MM.1S (cell line): ENCODE results near the gene PDXK.

Source experiments
- DNase-seq: peaks from one replicate; pipeline ENCODE4 v3.0.0-alpha.2; 2015
- H2AFZ ChIP-seq: fragments of 300-600 bp; sonication (generic); 2 replicates; pipeline ENCODE4 v1.6.0; 2016; ENCODE audit warnings: antibody characterized with exemption, low read length
- H3F3A ChIP-seq: fragments of 300-600 bp; sonication (generic); 2 replicates; pipeline ENCODE4 v1.6.1; 2016; ENCODE audit warnings: mild to moderate bottlenecking, antibody characterized with exemption, low read length, moderate library complexity, mixed read lengths; ENCODE audit not compliant: insufficient read depth
- H3K27ac ChIP-seq: fragments of 300-600 bp; sonication (generic); 2 replicates; pipeline ENCODE4 v1.5.1; 2016; ENCODE audit warnings: mild to moderate bottlenecking, low read length
- H3K27me3 ChIP-seq: fragments of 300-600 bp; sonication (generic); replicated peaks from 2 replicates; pipeline ENCODE4 v1.6.0; 2016; ENCODE audit warnings: low read length; ENCODE audit not compliant: insufficient read depth
- H3K36me3 ChIP-seq: fragments of 300-600 bp; sonication (generic); replicated peaks from 2 replicates; pipeline ENCODE4 v1.6.1; 2016; ENCODE audit warnings: mild to moderate bottlenecking, low read length, mixed read lengths; ENCODE audit not compliant: insufficient read depth
- H3K4me1 ChIP-seq: fragments of 300-600 bp; sonication (generic); 2 replicates; pipeline ENCODE4 v1.6.1; 2016; ENCODE audit warnings: low read length, mixed read lengths
- H3K4me2 ChIP-seq: fragments of 300-600 bp; sonication (generic); 2 replicates; pipeline ENCODE4 v1.6.0; 2016; ENCODE audit warnings: low read depth, low read length
- H3K4me3 ChIP-seq: fragments of 300-600 bp; sonication (generic); 2 replicates; pipeline ENCODE4 v1.5.1; 2016; ENCODE audit warnings: low read length, mixed read lengths
- H3K79me2 ChIP-seq: fragments of 300-600 bp; sonication (generic); 2 replicates; pipeline ENCODE4 v1.6.1; 2016; ENCODE audit warnings: mixed run types, low read length, mixed read lengths
- H3K9ac ChIP-seq: fragments of 300-600 bp; sonication (generic); 2 replicates; pipeline ENCODE4 v1.6.1; 2016; ENCODE audit warnings: low read length, mixed read lengths
- H3K9me2 ChIP-seq: fragments of 300-600 bp; sonication (generic); replicated peaks from 2 replicates; pipeline ENCODE4 v1.6.1; 2016; ENCODE audit warnings: mild to moderate bottlenecking, low read length, mixed read lengths; ENCODE audit not compliant: insufficient read depth
- H3K9me3 ChIP-seq: fragments of 300-600 bp; sonication (generic); replicated peaks from 2 replicates; pipeline ENCODE4 v1.6.1; 2016; ENCODE audit warnings: mild to moderate bottlenecking, low read length, mixed read lengths; ENCODE audit not compliant: insufficient read depth
- H4K20me1 ChIP-seq: fragments of 300-600 bp; sonication (generic); 2 replicates; pipeline ENCODE4 v1.6.1; 2016; ENCODE audit warnings: mild to moderate bottlenecking, low read length, moderate library complexity, mixed read lengths; ENCODE audit not compliant: insufficient read depth
- CTCF ChIP-seq: fragments of 300-600 bp; sonication (generic); IDR thresholded peaks from 2 replicates; pipeline ENCODE4 v1.5.1; 2016; ENCODE audit warnings: antibody characterized with exemption, low read length, mixed read lengths
- EZH2 ChIP-seq: fragments of 300-600 bp; sonication (generic); optimal IDR thresholded peaks from 2 replicates; pipeline ENCODE3; 2017; ENCODE audit warnings: low read depth, mild to moderate bottlenecking, antibody characterized with exemption, low read length, mixed read lengths
- EZH2phosphoT487 ChIP-seq: fragments of 300-600 bp; sonication (generic); IDR thresholded peaks from 2 replicates; pipeline ENCODE4 v1.6.1; 2018; ENCODE audit warnings: antibody characterized with exemption, low read length

PDXK gene

GRCh38 chr21:43758811-43759210 is 39.9 kb downstream of the PDXK start:
- Histone ChIP-seq H3F3A (no peaks in the 10 kb centered on the region), H4K20me1 (no peaks in the 10 kb centered on the region), H3K4me1 (no peaks in the 10 kb centered on the region), H3K79me2 (peaks cover 19% of the 10 kb centered on the region), H3K9ac (no peak overlapping the region), H3K4me2 (no peak overlapping the region), H3K9me3 (no peaks in the 10 kb centered on the region), H3K9me2 (no peaks in the 10 kb centered on the region), H2AFZ (no peak overlapping the region), H3K27me3 (no peaks in the 10 kb centered on the region), H3K27ac (no peak overlapping the region), H3K36me3 (peaks cover 28% of the 10 kb centered on the region), H3K4me3 (no peak overlapping the region)
- DNase-seq, result no peak
- TF ChIP-seq CTCF (no peak), EZH2phosphoT487 (no peak), EZH2 (no peak)

GRCh38 chr21:43759651-43760050 is 40.7 kb downstream of the PDXK start:
- no peak for DNase-seq
- Histone ChIP-seq H3K36me3 (peaks cover 21% of the 10 kb centered on the region), H2AFZ (no peak overlapping the region), H4K20me1 (no peaks in the 10 kb centered on the region), H3K4me1 (no peaks in the 10 kb centered on the region), H3K9me2 (no peaks in the 10 kb centered on the region), H3K27ac (no peak overlapping the region), H3K27me3 (no peaks in the 10 kb centered on the region), H3K4me3 (no peak overlapping the region), H3K79me2 (peaks cover 17% of the 10 kb centered on the region; the same call in 1 of the 2 replicates), H3K9ac (no peak overlapping the region), H3K4me2 (no peak overlapping the region), H3K9me3 (no peaks in the 10 kb centered on the region), H3F3A (no peaks in the 10 kb centered on the region)
- TF ChIP-seq CTCF (no peak), EZH2phosphoT487 (no peak), EZH2 (no peak)

- H3K27ac ChIP-seq, result no peak overlapping the region
- no peak overlapping the region for H3K4me3 ChIP-seq
- peaks cover 18% of the 10 kb centered on the region; the same call in 1 of the 2 replicates for H3K36me3 ChIP-seq
- peaks cover 14% of the 10 kb centered on the region; the same call in 1 of the 2 replicates for H3K79me2 ChIP-seq
- no peaks in the 10 kb centered on the region for H3K9me3 ChIP-seq
- H3F3A ChIP-seq, result no peaks in the 10 kb centered on the region
- no peaks in the 10 kb centered on the region for H3K4me1 ChIP-seq
- DNase-seq, result no peak
- no peaks in the 10 kb centered on the region for H3K9me2 ChIP-seq
- no peaks in the 10 kb centered on the region for H3K27me3 ChIP-seq
- no peak overlapping the region for H2AFZ ChIP-seq
- H3K9ac ChIP-seq, result no peak overlapping the region
- H3K4me2 ChIP-seq, result no peak overlapping the region
- TF ChIP-seq EZH2phosphoT487 (no peak), EZH2 (no peak), CTCF (no peak)
- no peaks in the 10 kb centered on the region for H4K20me1 ChIP-seq
These were observed 41.5 kb downstream of the PDXK start for GRCh38 chr21:43760391-43760958.
